Naive thymus-derived CD4-positive, alpha-beta T cell (primary cell): ENCODE data around the gene JADE2. TPM values are rescaled to one million over a fixed set of nuclear protein-coding genes. Genes with fewer than 3 reads are reported as not detected.
A peak's percentile ranks its signal among the peaks of the same experiment; 100 is the strongest.

Experiments used
- ATAC-seq: fragments of 150-1000 bp; cut with Tn5 transposase; 2 replicates; pipeline ENCODE4 v1.10.0; 2021; ENCODE audit warnings: mild to moderate bottlenecking, moderate library complexity
- CTCF ChIA-PET: fragments of 350-600 bp; sonication (Branson Sonifier 250); formaldehyde crosslinking; loops from one replicate; lab custom pipeline; 2021; ENCODE audit warnings: antibody characterized with exemption; lab: Charles Lee
- POLR2A ChIA-PET: fragments of 350-600 bp; sonication (Branson Sonifier 250); formaldehyde crosslinking; loops from one replicate; lab custom pipeline; 2021; ENCODE audit warnings: antibody characterized with exemption, inconsistent platforms; lab: Charles Lee
- DNase-seq, 9 donors: peaks; one replicate each; pipeline versions ENCODE4 v3.0.0 to v3.0.0-alpha.2; 2020 to 2022; ENCODE audit warnings: mixed read lengths in 1 of 9
- H3K27ac ChIP-seq: one replicate; pipeline ENCODE4 v1.7.0; 2013; ENCODE audit warnings: mild to moderate bottlenecking, low read depth, low read length, moderate library complexity
- H3K27me3 ChIP-seq, 2 donors: one replicate each; pipeline ENCODE4 v1.7.0; 2013; ENCODE audit warnings: low read length in 2 of 2, mild to moderate bottlenecking in 2 of 2, moderate library complexity in 2 of 2; ENCODE audit not compliant: control insufficient read depth in 2 of 2, insufficient read depth in 2 of 2
- H3K36me3 ChIP-seq, 3 experiments: 1 replicate in 2 of 3; 2 replicates in 1 of 3; pipeline ENCODE4 v1.7.0; 2013; ENCODE audit warnings: low read length in 3 of 3, mild to moderate bottlenecking in 3 of 3, moderate library complexity in 1 of 3; ENCODE audit not compliant: insufficient read depth in 3 of 3, control insufficient read depth in 2 of 3
- H3K4me1 ChIP-seq, 2 donors: one replicate each; pipeline ENCODE4 v1.7.0; 2013; ENCODE audit warnings: low read length in 2 of 2, mild to moderate bottlenecking in 2 of 2, moderate library complexity in 1 of 2; ENCODE audit not compliant: control insufficient read depth in 2 of 2, insufficient read depth in 2 of 2
- H3K4me3 ChIP-seq: 2 replicates; pipeline ENCODE4 v1.7.0; 2013; ENCODE audit warnings: mild to moderate bottlenecking, low read length
- H3K9me3 ChIP-seq, 3 experiments: 1 replicate in 2 of 3; 2 replicates in 1 of 3; pipeline ENCODE4 v1.7.0; 2013; ENCODE audit warnings: low read length in 3 of 3; ENCODE audit not compliant: control insufficient read depth in 2 of 3
- H3K27ac Mint-ChIP-seq, 9 donors: one replicate each; pipeline ENCODE4 v1.8.0; 2020 to 2022; ENCODE audit warnings: mixed read lengths in 9 of 9, mild to moderate bottlenecking in 8 of 9, moderate library complexity in 5 of 9, inconsistent platforms in 2 of 9
- H3K27me3 Mint-ChIP-seq, 5 donors: one replicate each; pipeline ENCODE4 v1.8.0; 2021 to 2022; ENCODE audit warnings: mixed read lengths in 5 of 5, mild to moderate bottlenecking in 1 of 5
- H3K36me3 Mint-ChIP-seq, 5 donors: one replicate each; pipeline ENCODE4 v1.8.0; 2020 to 2022; ENCODE audit warnings: mixed read lengths in 5 of 5, mild to moderate bottlenecking in 3 of 5, inconsistent platforms in 1 of 5
- H3K4me1 Mint-ChIP-seq, 7 donors: one replicate each; pipeline ENCODE4 v1.8.0; 2020 to 2022; ENCODE audit warnings: mixed read lengths in 7 of 7, mild to moderate bottlenecking in 3 of 7, inconsistent platforms in 1 of 7
- H3K4me3 Mint-ChIP-seq, 10 donors: one replicate each; pipeline ENCODE4 v1.8.0; 2020 to 2022; ENCODE audit warnings: mild to moderate bottlenecking in 10 of 10, mixed read lengths in 10 of 10, moderate library complexity in 6 of 10, inconsistent platforms in 2 of 10
- H3K9me3 Mint-ChIP-seq, 11 donors: one replicate each; pipeline ENCODE4 v1.8.0; 2020 to 2022; ENCODE audit warnings: mixed read lengths in 11 of 11, mild to moderate bottlenecking in 4 of 11, inconsistent platforms in 1 of 11, moderate library complexity in 1 of 11
- intact Hi-C, 2 donors: fragments of 100-400 bp; cut with micrococcal nuclease; formaldehyde crosslinking; loops; one replicate each; pipeline ENCODE4 v1.15.1; 2023
- polyA plus RNA-seq, 2 donors: library from polyadenylated mRNA; unstranded; fragments of 300-500 nt; fragmentation: Illumina TruSeq; gene quantifications; one replicate each; pipeline ENCODE4 v1.2.3, GENCODE V29; 2021
- total RNA-seq, 6 experiments: library from RNA in 5 of 6; stranded (reverse) in 5 of 6; gene quantifications; 1 replicate in 5 of 6; 2 replicates in 1 of 6; pipeline ENCODE4 v1.2.3 and lab custom pipeline; 2021 to 2026

Gene JADE2
- total and polyA plus RNA-seq, 7 experiments from 2014 or later, result 29.8 to 271 (median 129) TPM

DNA sequence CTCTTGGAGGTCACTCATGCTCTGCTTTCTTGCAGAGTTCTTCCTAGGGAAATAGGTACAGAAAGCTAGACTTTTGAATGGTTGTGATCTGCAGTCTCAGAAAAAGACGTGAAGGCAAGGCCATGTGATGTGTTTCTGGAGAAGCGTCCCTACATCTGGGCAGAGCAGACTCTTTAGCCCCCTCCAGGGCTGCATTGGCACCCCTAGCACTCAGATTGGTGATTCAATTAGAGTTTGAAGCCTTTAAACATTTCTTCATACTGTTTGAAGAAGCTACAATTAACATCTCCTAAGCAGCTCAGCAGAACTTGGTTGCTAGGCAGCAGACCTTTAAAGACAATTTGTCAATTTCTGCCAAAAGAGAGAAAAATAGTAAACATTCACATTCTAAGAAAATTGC is 21.6 kb downstream of the JADE2 start:
- H3K27ac ChIP-seq, result peak overlapping the region; percentile 35
- H3K36me3 Mint-ChIP-seq, result peaks cover 0 to 21% (median 7%) of the 10 kb centered on the region in 5 donors

DNA sequence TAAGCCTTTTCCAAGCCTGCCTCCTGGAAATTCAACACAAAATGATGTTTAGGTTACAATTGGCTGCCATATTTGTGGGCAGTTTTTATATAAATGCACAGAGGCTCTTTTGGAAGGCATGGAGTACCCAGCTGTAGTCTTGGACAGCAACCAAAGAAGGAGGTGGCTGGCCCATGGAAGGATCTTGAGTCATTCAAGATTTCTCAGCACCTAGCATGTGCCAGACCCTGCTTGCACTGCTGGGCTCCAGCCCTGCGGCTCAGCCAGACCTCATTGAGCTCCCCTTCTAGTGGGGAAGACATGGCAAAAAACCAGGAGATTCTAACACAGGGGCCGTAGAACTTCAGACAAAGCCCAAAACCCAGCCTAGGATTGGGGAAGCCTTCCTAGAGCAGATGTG is 22.1 kb downstream of the JADE2 start:
- peaks cover 31 to 80% (median 65%) of the 10 kb centered on the region in 7 donors for H3K4me1 Mint-ChIP-seq
- peaks cover 30 to 32% of the 10 kb centered on the region in 2 donors for H3K4me1 ChIP-seq
- POLR2A ChIA-PET, result interaction anchor here (0.6 to 1.3 kb wide), 5 partner anchors 20 to 484 kb away, joined by 3 to 4 read pairs (median 3); partner anchors contain the start of gene CDKN2AIPNL
- H3K9me3 Mint-ChIP-seq, result no peaks in the 10 kb centered on the region
- no peak for ATAC-seq
- H3K27ac Mint-ChIP-seq, result peak overlapping the region in 6 of 9 donors; percentile 34 to 85 (median 58)
- DNase-seq, result no peak
- H3K36me3 ChIP-seq, result peaks cover 21 to 65% (median 26%) of the 10 kb centered on the region in 3 experiments
- H3K4me3 ChIP-seq, result no peak overlapping the region
- peaks cover 0 to 20% (median 7%) of the 10 kb centered on the region in 5 donors for H3K36me3 Mint-ChIP-seq
- H3K4me3 Mint-ChIP-seq, result no peak overlapping the region
- no peaks in the 10 kb centered on the region for H3K27me3 ChIP-seq
- intact Hi-C loops, result no loop called here
- CTCF ChIA-PET, result interaction anchor here (0.6 kb wide), 1 partner anchor 527 kb away, joined by 5 read pairs; no protein-coding TSS in a partner anchor
- no peaks in the 10 kb centered on the region for H3K9me3 ChIP-seq
- no peaks in the 10 kb centered on the region for H3K27me3 Mint-ChIP-seq
- H3K27ac ChIP-seq, result peak overlapping the region; percentile 35

More for the DNA sequence above, 21.6 kb downstream of the JADE2 start:
- peaks cover 21 to 62% (median 23%) of the 10 kb centered on the region in 3 experiments for H3K36me3 ChIP-seq
- H3K4me1 Mint-ChIP-seq, result peaks cover 32 to 79% (median 64%) of the 10 kb centered on the region in 7 donors
- CTCF ChIA-PET, result interaction anchor here (0.6 kb wide), 1 partner anchor 526 kb away, joined by 5 read pairs; no protein-coding TSS in a partner anchor
- H3K9me3 Mint-ChIP-seq, result no peaks in the 10 kb centered on the region
- intact Hi-C loops, result no loop called here
- H3K27me3 ChIP-seq, result no peaks in the 10 kb centered on the region
- peaks cover 30 to 32% of the 10 kb centered on the region in 2 donors for H3K4me1 ChIP-seq
- DNase-seq, result no peak
- no peak for ATAC-seq
- POLR2A ChIA-PET, result interaction anchor here (0.6 to 1.3 kb wide), 5 partner anchors 19 to 227 kb away, joined by 3 to 4 read pairs (median 3); partner anchors contain the start of gene CDKN2AIPNL
- H3K27ac Mint-ChIP-seq, result peak overlapping the region in 6 of 9 donors; percentile 6 to 85 (median 57)
- no peaks in the 10 kb centered on the region for H3K27me3 Mint-ChIP-seq
- H3K9me3 ChIP-seq, result no peaks in the 10 kb centered on the region
- H3K4me3 ChIP-seq, result no peak overlapping the region
- no peak overlapping the region for H3K4me3 Mint-ChIP-seq

DNA sequence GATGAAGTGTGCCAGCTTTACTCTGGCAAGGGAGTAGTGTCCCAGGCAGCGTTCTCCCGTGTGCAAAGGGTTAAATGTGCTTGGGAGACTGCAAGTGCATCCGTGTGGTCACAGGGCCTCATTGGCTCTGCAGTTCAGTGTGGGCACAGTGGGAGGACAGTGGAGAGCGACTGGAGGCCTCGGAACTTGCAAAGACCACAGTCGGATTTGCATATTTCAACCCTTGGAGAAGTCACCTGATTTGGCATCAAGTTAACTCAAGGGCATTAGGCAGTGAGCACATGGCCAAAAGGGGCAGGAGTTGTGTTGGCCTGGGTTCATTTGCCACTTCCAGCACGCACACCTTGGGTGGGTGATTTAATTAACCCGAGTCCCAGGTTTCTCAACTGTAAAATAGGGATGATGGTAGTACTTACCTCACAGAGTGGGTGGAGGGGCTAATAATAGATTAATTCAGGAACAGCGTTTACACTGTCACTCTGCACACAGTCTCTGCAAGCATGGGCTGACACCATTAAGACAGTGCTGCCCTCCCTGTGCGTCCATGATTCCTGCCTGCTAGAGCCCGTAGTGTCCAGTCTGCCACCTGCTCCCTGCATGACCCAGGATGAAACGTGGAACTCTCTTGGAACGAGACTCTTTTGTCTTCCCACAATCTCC is 22.7 kb downstream of the JADE2 start:
- H3K4me1 Mint-ChIP-seq, result peaks cover 31 to 80% (median 65%) of the 10 kb centered on the region in 7 donors
- H3K9me3 Mint-ChIP-seq, result no peaks in the 10 kb centered on the region
- Histone ChIP-seq H3K4me1 (peaks cover 30 to 32% of the 10 kb centered on the region in 2 donors), H3K27me3 (no peaks in the 10 kb centered on the region), H3K9me3 (no peaks in the 10 kb centered on the region), H3K36me3 (peaks cover 21 to 70% (median 26%) of the 10 kb centered on the region in 3 experiments), H3K4me3 (no peak overlapping the region), H3K27ac (peak overlapping the region; percentile 35)
- intact Hi-C loops, result loop anchor here in 1 of 2 donors (2.0 kb wide), 1 partner anchor 13 kb away; no protein-coding TSS in a partner anchor
- H3K36me3 Mint-ChIP-seq, result peaks cover 0 to 20% (median 7%) of the 10 kb centered on the region in 5 donors
- POLR2A ChIA-PET, result interaction anchor here (0.6 to 1.3 kb wide), 4 partner anchors 20 to 484 kb away, joined by 3 to 4 read pairs (median 3); partner anchors contain the start of gene CDKN2AIPNL
- H3K4me3 Mint-ChIP-seq, result no peak overlapping the region
- ATAC-seq, result no peak
- peak overlapping the region in 6 of 9 donors; percentile 34 to 83 (median 62) for H3K27ac Mint-ChIP-seq
- CTCF ChIA-PET, result no interaction called here
- H3K27me3 Mint-ChIP-seq, result no peaks in the 10 kb centered on the region
- DNase-seq, result no peak

DNA sequence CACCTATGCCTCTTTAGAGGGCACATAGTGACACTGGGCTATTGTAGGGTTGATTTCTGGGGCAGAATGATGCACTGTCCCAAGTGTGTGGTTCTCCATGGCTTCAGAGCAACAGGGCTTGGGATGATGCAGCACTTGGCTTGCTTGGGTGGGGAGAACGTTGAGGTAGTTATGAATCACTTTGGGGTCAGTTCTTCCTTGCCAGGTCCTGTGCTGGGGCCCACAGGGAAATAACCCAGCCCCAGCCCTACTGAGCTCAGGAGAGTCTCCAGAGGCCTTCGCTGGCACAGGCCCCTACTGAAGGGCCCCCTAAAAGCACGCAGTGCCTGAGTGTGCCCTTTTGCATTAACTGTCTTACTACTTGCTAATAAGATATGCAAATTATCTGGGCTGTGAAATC is 24.2 kb downstream of the JADE2 start:
- Mint-ChIP-seq H3K4me3 (no peak overlapping the region), H3K27me3 (no peaks in the 10 kb centered on the region), H3K36me3 (peaks cover 0 to 26% (median 7%) of the 10 kb centered on the region in 5 donors), H3K27ac (peak overlapping the region in 5 of 9 donors; percentile 41 to 83 (median 73)), H3K4me1 (peaks cover 28 to 77% (median 63%) of the 10 kb centered on the region in 7 donors), H3K9me3 (no peaks in the 10 kb centered on the region)
- Histone ChIP-seq H3K4me1 (peaks cover 27 to 28% of the 10 kb centered on the region in 2 donors), H3K27ac (no peak overlapping the region), H3K9me3 (no peaks in the 10 kb centered on the region), H3K27me3 (no peaks in the 10 kb centered on the region), H3K4me3 (no peak overlapping the region), H3K36me3 (peaks cover 21 to 86% (median 26%) of the 10 kb centered on the region in 3 experiments)
- POLR2A ChIA-PET, result interaction anchor here (1.3 kb wide), 1 partner anchor 84 kb away, joined by 3 read pairs; no protein-coding TSS in a partner anchor
- no peak for DNase-seq
- intact Hi-C loops, result loop anchor here in 1 of 2 donors (2.0 kb wide), 1 partner anchor 15 kb away; no protein-coding TSS in a partner anchor
- CTCF ChIA-PET, result no interaction called here
- no peak for ATAC-seq

DNA sequence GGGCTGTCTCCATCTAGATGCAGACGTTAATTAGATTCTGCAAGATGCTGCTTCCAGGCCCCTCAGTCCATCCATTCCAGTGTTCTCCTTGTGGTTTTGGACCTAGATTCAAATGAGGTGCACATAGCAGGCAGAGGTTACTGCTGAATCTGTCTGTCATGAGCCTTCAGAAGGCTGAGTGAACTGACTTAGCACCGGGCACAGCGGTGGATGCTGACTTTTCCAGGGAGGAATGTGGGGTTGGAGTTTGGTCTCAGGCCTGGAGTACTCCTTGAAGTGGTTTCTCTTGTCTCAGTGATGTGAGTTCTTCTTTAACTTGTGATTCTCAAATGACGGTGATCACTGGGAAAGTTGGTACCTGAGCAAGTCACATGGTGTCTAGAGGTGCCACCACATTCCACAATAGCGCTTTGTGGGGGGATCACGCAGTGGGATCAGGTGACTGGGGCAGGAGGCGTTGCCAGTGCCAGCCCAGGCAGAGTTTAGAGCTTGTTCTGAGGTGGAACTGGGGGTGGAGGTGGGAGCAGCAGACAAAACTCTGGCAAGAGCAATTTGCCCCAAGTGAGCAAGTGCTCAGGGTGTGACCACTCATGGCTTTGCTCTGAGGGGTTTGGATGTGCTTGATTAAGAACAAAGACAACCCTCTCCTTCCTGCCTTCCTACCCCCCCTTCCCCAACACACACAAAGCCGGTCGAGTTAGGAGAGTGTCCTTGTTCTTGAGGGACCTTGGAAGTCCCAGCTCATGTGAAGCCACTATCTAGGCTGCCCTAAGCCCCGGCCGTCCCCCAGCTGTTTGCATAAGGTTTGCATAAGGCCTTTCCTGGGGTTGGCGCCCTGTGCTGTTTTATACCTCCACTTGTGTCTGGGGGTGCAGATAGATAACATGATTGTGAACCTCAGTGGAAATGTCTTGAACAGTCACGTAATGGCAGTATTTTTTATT is 25.1 kb downstream of the JADE2 start:
- ChIA-PET POLR2A (interaction anchor here (1.2 to 1.3 kb wide), 2 partner anchors 10 to 84 kb away, joined by 3 to 5 read pairs; no protein-coding TSS in a partner anchor), CTCF (no interaction called here)
- DNase-seq (no peak), ATAC-seq (no peak)
- peaks cover 30 to 77% (median 62%) of the 10 kb centered on the region in 7 donors for H3K4me1 Mint-ChIP-seq
- Histone ChIP-seq H3K9me3 (no peaks in the 10 kb centered on the region), H3K4me3 (no peak overlapping the region), H3K27me3 (no peaks in the 10 kb centered on the region), H3K27ac (peak overlapping the region; percentile 6), H3K4me1 (peaks cover 24 to 34% of the 10 kb centered on the region in 2 donors), H3K36me3 (peaks cover 21 to 93% (median 26%) of the 10 kb centered on the region in 3 experiments)
- intact Hi-C loops, result no loop called here
- no peaks in the 10 kb centered on the region for H3K27me3 Mint-ChIP-seq
- peaks cover 0 to 26% (median 10%) of the 10 kb centered on the region in 5 donors for H3K36me3 Mint-ChIP-seq
- peak overlapping the region in 2 of 10 donors; percentile 9 to 38 for H3K4me3 Mint-ChIP-seq
- no peaks in the 10 kb centered on the region for H3K9me3 Mint-ChIP-seq
- peak overlapping the region; percentile 24 to 83 (median 67) for H3K27ac Mint-ChIP-seq
